IMR-90 (cell line): ENCODE results near the gene NANOGP8. TPM values are rescaled to one million over a fixed set of nuclear protein-coding genes. Genes with fewer than 3 reads are reported as not detected.

ENCODE experiments used
- ATAC-seq: fragments of 200-7000 bp; cut with Tn5 transposase; 2 replicates; pipeline ENCODE4 v1.9.1; 2020; ENCODE audit warnings: low read depth, mild to moderate bottlenecking, moderate library complexity
- BruUV-seq: library from RNA; stranded (reverse); fragments of 400-500 nt; replicated peaks from 2 replicates; lab custom pipeline; 2021; lab: Mats Ljungman, UMichigan
- CTCF ChIA-PET: fragments of 300-600 bp; formaldehyde crosslinking; extraction: SDS; loops from one replicate; lab custom pipeline; 2021; ENCODE audit warnings: antibody characterized with exemption; lab: Yijun Ruan, JAX
- POLR2A ChIA-PET: fragments of 300-600 bp; sonication (Branson Sonifier 250); formaldehyde crosslinking; loops from one replicate; lab custom pipeline; 2022; ENCODE audit warnings: antibody characterized with exemption; ENCODE audit not compliant: unreplicated experiment; lab: Charles Lee
- DNase-seq: peaks from one replicate; pipeline ENCODE4 v3.0.0; 2013
- H2AFZ ChIP-seq: replicated peaks from 2 replicates; pipeline ENCODE3; 2013; ENCODE audit warnings: low read length, mild to moderate bottlenecking; ENCODE audit not compliant: poor library complexity
- H2AK5ac ChIP-seq: 2 replicates; pipeline ENCODE4 v1.6.1; 2013; ENCODE audit warnings: low read depth, low read length, inconsistent platforms
- H2AK9ac ChIP-seq: replicated peaks from 2 replicates; pipeline ENCODE3; 2013; ENCODE audit warnings: mild to moderate bottlenecking, low read depth, low read length, moderate library complexity; ENCODE audit not compliant: poor library complexity
- H2BK120ac ChIP-seq: 2 replicates; pipeline ENCODE4 v1.6.1; 2013; ENCODE audit warnings: low read depth, low read length, inconsistent platforms
- H2BK15ac ChIP-seq: 3 replicates; pipeline ENCODE4 v1.6.1; 2013; ENCODE audit warnings: low read depth, low read length, inconsistent platforms
- H2BK20ac ChIP-seq: 2 replicates; pipeline ENCODE4 v1.6.1; 2013; ENCODE audit warnings: low read depth, mild to moderate bottlenecking, inconsistent platforms, low read length, moderate library complexity
- H2BK5ac ChIP-seq: 2 replicates; pipeline ENCODE4 v1.6.1; 2013; ENCODE audit warnings: mild to moderate bottlenecking, low read depth, low read length, inconsistent platforms; ENCODE audit not compliant: poor library complexity, severe bottlenecking
- H3K14ac ChIP-seq: replicated peaks from 2 replicates; pipeline ENCODE4 v1.6.1; 2013; ENCODE audit warnings: low read depth, low read length, inconsistent platforms
- H3K18ac ChIP-seq: 2 replicates; pipeline ENCODE4 v1.6.1; 2013; ENCODE audit warnings: low read depth, low read length, control low read depth
- H3K23ac ChIP-seq: 2 replicates; pipeline ENCODE4 v1.6.1; 2013; ENCODE audit warnings: low read depth, low read length, inconsistent platforms
- H3K27ac ChIP-seq: 2 replicates; pipeline ENCODE4 v1.5.1; 2013; ENCODE audit warnings: mild to moderate bottlenecking, control low read depth, low read length; ENCODE audit not compliant: insufficient read depth
- H3K27me3 ChIP-seq: 2 replicates; pipeline ENCODE4 v1.6.1; 2013; ENCODE audit warnings: low read length; ENCODE audit not compliant: control insufficient read depth, insufficient read depth
- H3K36me3 ChIP-seq: 2 replicates; pipeline ENCODE4 v1.6.1; 2013; ENCODE audit warnings: low read length, mixed read lengths; ENCODE audit not compliant: control insufficient read depth, insufficient read depth
- H3K4ac ChIP-seq: 2 replicates; pipeline ENCODE4 v1.6.1; 2013; ENCODE audit warnings: low read depth, low read length, inconsistent platforms
- H3K4me1 ChIP-seq: 2 replicates; pipeline ENCODE4 v1.6.1; 2013; ENCODE audit warnings: low read length, mixed read lengths; ENCODE audit not compliant: control insufficient read depth, insufficient read depth
- H3K4me2 ChIP-seq: 2 replicates; pipeline ENCODE4 v1.6.1; 2013; ENCODE audit warnings: low read depth, mild to moderate bottlenecking, control low read depth, low read length, moderate library complexity
- H3K4me3 ChIP-seq: 2 replicates; pipeline ENCODE4 v1.5.1; 2013; ENCODE audit warnings: low read depth, mild to moderate bottlenecking, control low read depth, low read length, moderate library complexity; ENCODE audit not compliant: insufficient read depth
- H3K56ac ChIP-seq: 2 replicates; pipeline ENCODE4 v1.6.1; 2013; ENCODE audit warnings: low read length, inconsistent platforms; ENCODE audit not compliant: insufficient read depth; ENCODE audit errors: extremely low read depth
- H3K79me1 ChIP-seq, 2 experiments: 2 replicates each; pipeline ENCODE4 v1.6.1; 2013; ENCODE audit warnings: low read length in 2 of 2, inconsistent platforms in 1 of 2, low read depth in 1 of 2
- H3K9ac ChIP-seq: 2 replicates; pipeline ENCODE4 v1.6.1; 2013; ENCODE audit warnings: low read depth, low read length, control low read depth
- H3K9me1 ChIP-seq: 2 replicates; pipeline ENCODE4 v1.6.1; 2013; ENCODE audit warnings: low read length, inconsistent platforms; ENCODE audit not compliant: insufficient read depth
- H3K9me3 ChIP-seq: 2 replicates; pipeline ENCODE4 v1.6.1; 2013; ENCODE audit warnings: low read length; ENCODE audit not compliant: control insufficient read depth, insufficient read depth
- H4K20me1 ChIP-seq: 2 replicates; pipeline ENCODE4 v1.6.1; 2013; ENCODE audit warnings: low read length, inconsistent platforms; ENCODE audit not compliant: insufficient read depth
- H4K5ac ChIP-seq: 2 replicates; pipeline ENCODE4 v1.6.1; 2013; ENCODE audit warnings: mild to moderate bottlenecking, low read depth, low read length, control low read depth
- H4K8ac ChIP-seq, 2 experiments: 2 replicates each; pipeline ENCODE4 v1.6.1; 2013; ENCODE audit warnings: low read depth in 2 of 2, low read length in 2 of 2, control low read depth in 1 of 2, inconsistent platforms in 1 of 2
- H4K91ac ChIP-seq: 2 replicates; pipeline ENCODE4 v1.6.1; 2013; ENCODE audit warnings: low read depth, low read length, inconsistent platforms; ENCODE audit not compliant: insufficient read depth
- CHD1 ChIP-seq: IDR thresholded peaks from 2 replicates; pipeline ENCODE4 v1.6.1; 2012; ENCODE audit warnings: low read depth, low read length, improper control_type of control experiment
- FOS ChIP-seq: fragments of 150-350 bp; IDR thresholded peaks from 2 replicates; pipeline ENCODE4 v1.6.1; 2016; ENCODE audit warnings: low read depth, low read length
- MAFK ChIP-seq: IDR thresholded peaks from 2 replicates; pipeline ENCODE4 v1.6.1; 2012; ENCODE audit warnings: low read depth, low read length, improper control_type of control experiment
- MAZ ChIP-seq: IDR thresholded peaks from 2 replicates; pipeline ENCODE4 v1.6.1; 2012; ENCODE audit warnings: low read depth, mild to moderate bottlenecking, low read length, improper control_type of control experiment, moderate library complexity, borderline replicate concordance
- MXI1 ChIP-seq: IDR thresholded peaks from 2 replicates; pipeline ENCODE4 v1.6.1; 2012; ENCODE audit warnings: low read depth, mild to moderate bottlenecking, low read length, moderate library complexity, borderline replicate concordance
- NFE2L2 ChIP-seq: fragments of 150-350 bp; IDR thresholded peaks from 2 replicates; pipeline ENCODE4 v1.6.1; 2016; ENCODE audit warnings: low read depth, mild to moderate bottlenecking, low read length
- POLR2A ChIP-seq: IDR thresholded peaks from 2 replicates; pipeline ENCODE4 v1.6.1; 2012; ENCODE audit warnings: mild to moderate bottlenecking, low read depth, low read length
- RAD21 ChIP-seq: IDR thresholded peaks from 2 replicates; pipeline ENCODE4 v1.6.1; 2012; ENCODE audit warnings: low read length, improper control_type of control experiment
- RCOR1 ChIP-seq: IDR thresholded peaks from 2 replicates; pipeline ENCODE4 v1.6.1; 2012; ENCODE audit warnings: mild to moderate bottlenecking, low read length, improper control_type of control experiment; ENCODE audit not compliant: insufficient replicate concordance
- RFX5 ChIP-seq: IDR thresholded peaks from 2 replicates; pipeline ENCODE4 v1.8.0; 2012; ENCODE audit warnings: low read depth, mild to moderate bottlenecking, low read length, moderate library complexity
- SMC3 ChIP-seq: fragments of 150-350 bp; IDR thresholded peaks from 2 replicates; pipeline ENCODE4 v1.6.1; 2016; ENCODE audit warnings: low read depth, mild to moderate bottlenecking, antibody characterized with exemption, low read length, moderate library complexity
- dilution Hi-C: fragments of 300-500 bp; cut with HindIII; formaldehyde crosslinking; loops from one replicate; pipeline ENCODE4 v1.14.3; 2018; ENCODE audit warnings: low sequenced_read_pairs; ENCODE audit not compliant: unreplicated experiment
- in situ Hi-C: fragments of 300-500 bp; cut with MboI; formaldehyde crosslinking; loops from 3 replicates; pipeline ENCODE4 v1.14.3; 2019; ENCODE audit warnings: low sequenced_read_pairs, inconsistent platforms, mixed read lengths
- intact Hi-C: fragments of 100-400 bp; cut with micrococcal nuclease; formaldehyde crosslinking; loops from 2 replicates; pipeline ENCODE4 v1.10.0; 2022
- polyA plus RNA-seq, 3 experiments: library from polyadenylated mRNA; depleted of rRNA; stranded (reverse); fragments of >200 nt; gene quantifications; 2 replicates each; pipeline ENCODE4 v1.2.3, GENCODE V29; 2012; ENCODE audit warnings: low replicate concordance in 1 of 3
- total RNA-seq: library from RNA; depleted of rRNA; stranded (reverse); fragments of >200 nt; gene quantifications from 2 replicates; pipeline ENCODE4 v1.2.3, GENCODE V29; 2012
- TF ChIP-seq, protein P1 (sequence below): fragments of 150-350 bp; IDR thresholded peaks from 2 replicates; pipeline ENCODE4 v1.6.1; 2017; ENCODE audit warnings: mild to moderate bottlenecking, antibody characterized with exemption, low read length, low read depth
- TF ChIP-seq, protein P2 (sequence below): conservative IDR thresholded peaks from 2 replicates; pipeline ENCODE4 v1.5.1; 2012; ENCODE audit warnings: mild to moderate bottlenecking, low read depth, low read length, improper control_type of control experiment
- TF ChIP-seq, protein P3 (sequence below): fragments of 150-350 bp; IDR thresholded peaks from 2 replicates; pipeline ENCODE4 v1.6.1; 2016; ENCODE audit warnings: low read depth, mild to moderate bottlenecking, low read length, moderate library complexity, borderline replicate concordance

The NANOGP8 gene
- total and polyA plus RNA-seq, 2 of the 4 experiments (the other 2 are of a cell fraction): not detected

DNA sequence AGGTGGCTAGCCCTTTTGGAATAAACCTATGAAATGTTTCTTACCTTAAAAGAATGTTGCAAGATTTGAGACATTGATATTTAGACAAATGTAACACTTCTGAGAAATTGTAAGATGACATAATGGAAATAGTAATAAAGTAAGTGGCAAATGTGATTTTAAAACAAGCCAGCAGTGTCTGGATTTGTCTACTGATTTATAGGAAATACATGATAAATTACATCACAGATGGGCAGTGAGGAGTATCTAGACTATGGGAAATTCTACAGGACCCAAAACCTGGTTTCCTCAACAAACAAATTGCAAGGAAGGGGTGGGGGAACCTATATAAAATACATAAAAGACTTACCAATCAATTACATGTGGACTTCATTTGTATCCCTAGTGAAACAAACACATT, 37.1 kb downstream of the NANOGP8 start:
- Histone ChIP-seq H4K20me1 (no peaks in the 10 kb centered on the region), H3K4me1 (no peaks in the 10 kb centered on the region), H2AK9ac (no peak overlapping the region), H2AK5ac (no peak overlapping the region), H2BK15ac (no peak overlapping the region), H3K27me3 (no peaks in the 10 kb centered on the region), H2BK20ac (no peak overlapping the region), H2BK5ac (no peak overlapping the region), H3K23ac (no peak overlapping the region), H3K56ac (no peak overlapping the region), H3K9me1 (no peaks in the 10 kb centered on the region; the same call in 1 of the 2 replicates), H3K27ac (no peak overlapping the region), H3K4me2 (no peak overlapping the region), H3K4ac (no peak overlapping the region), H2BK120ac (no peak overlapping the region), H3K9me3 (no peaks in the 10 kb centered on the region), H3K36me3 (no peaks in the 10 kb centered on the region), H3K79me1 (no peaks in the 10 kb centered on the region), H4K5ac (no peak overlapping the region), H3K18ac (no peak overlapping the region), H3K9ac (no peak overlapping the region), H4K91ac (no peak overlapping the region), H4K8ac (no peak overlapping the region), H2AFZ (no peak overlapping the region), H3K4me3 (no peak overlapping the region), H3K14ac (no peak overlapping the region)
- in situ Hi-C loops (no loop called here), intact Hi-C loops (no loop called here), dilution Hi-C loops (no loop called here)
- TF ChIP-seq RAD21: no peak
- TF ChIP-seq FOS: no peak
- no peak for TF ChIP-seq CHD1
- TF ChIP-seq, protein P1, sequence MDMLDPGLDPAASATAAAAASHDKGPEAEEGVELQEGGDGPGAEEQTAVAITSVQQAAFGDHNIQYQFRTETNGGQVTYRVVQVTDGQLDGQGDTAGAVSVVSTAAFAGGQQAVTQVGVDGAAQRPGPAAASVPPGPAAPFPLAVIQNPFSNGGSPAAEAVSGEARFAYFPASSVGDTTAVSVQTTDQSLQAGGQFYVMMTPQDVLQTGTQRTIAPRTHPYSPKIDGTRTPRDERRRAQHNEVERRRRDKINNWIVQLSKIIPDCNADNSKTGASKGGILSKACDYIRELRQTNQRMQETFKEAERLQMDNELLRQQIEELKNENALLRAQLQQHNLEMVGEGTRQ: no peak
- no peak for TF ChIP-seq POLR2A
- TF ChIP-seq MAZ: no peak
- no peak for TF ChIP-seq NFE2L2
- no peak for TF ChIP-seq MAFK
- TF ChIP-seq RFX5: no peak
- TF ChIP-seq, protein P2, sequence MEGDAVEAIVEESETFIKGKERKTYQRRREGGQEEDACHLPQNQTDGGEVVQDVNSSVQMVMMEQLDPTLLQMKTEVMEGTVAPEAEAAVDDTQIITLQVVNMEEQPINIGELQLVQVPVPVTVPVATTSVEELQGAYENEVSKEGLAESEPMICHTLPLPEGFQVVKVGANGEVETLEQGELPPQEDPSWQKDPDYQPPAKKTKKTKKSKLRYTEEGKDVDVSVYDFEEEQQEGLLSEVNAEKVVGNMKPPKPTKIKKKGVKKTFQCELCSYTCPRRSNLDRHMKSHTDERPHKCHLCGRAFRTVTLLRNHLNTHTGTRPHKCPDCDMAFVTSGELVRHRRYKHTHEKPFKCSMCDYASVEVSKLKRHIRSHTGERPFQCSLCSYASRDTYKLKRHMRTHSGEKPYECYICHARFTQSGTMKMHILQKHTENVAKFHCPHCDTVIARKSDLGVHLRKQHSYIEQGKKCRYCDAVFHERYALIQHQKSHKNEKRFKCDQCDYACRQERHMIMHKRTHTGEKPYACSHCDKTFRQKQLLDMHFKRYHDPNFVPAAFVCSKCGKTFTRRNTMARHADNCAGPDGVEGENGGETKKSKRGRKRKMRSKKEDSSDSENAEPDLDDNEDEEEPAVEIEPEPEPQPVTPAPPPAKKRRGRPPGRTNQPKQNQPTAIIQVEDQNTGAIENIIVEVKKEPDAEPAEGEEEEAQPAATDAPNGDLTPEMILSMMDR: no peak
- TF ChIP-seq, protein P3, sequence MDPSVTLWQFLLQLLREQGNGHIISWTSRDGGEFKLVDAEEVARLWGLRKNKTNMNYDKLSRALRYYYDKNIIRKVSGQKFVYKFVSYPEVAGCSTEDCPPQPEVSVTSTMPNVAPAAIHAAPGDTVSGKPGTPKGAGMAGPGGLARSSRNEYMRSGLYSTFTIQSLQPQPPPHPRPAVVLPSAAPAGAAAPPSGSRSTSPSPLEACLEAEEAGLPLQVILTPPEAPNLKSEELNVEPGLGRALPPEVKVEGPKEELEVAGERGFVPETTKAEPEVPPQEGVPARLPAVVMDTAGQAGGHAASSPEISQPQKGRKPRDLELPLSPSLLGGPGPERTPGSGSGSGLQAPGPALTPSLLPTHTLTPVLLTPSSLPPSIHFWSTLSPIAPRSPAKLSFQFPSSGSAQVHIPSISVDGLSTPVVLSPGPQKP: no peak
- no peak for TF ChIP-seq MXI1
- no peak for TF ChIP-seq SMC3
- no peak for TF ChIP-seq RCOR1
- CTCF ChIA-PET: interaction anchor here (0.6 kb wide), 1 partner anchor 17 kb away, joined by 3 read pairs; no protein-coding TSS in a partner anchor
- ATAC-seq (no peak), DNase-seq (no peak)
- no TSS peak for BruUV-seq
- POLR2A ChIA-PET: no interaction called here
